RWPE1 (cell line): Measurements from ENCODE around the gene RGL1.

Experiments
- CTCF ChIA-PET: fragments of 350-600 bp; sonication (Branson Sonifier 250); formaldehyde crosslinking; extraction: SDS; loops from one replicate; lab custom pipeline; 2021; lab: Yijun Ruan, JAX
- POLR2A ChIA-PET: fragments of 400-600 bp; formaldehyde crosslinking; extraction: SDS; loops from one replicate; lab custom pipeline; 2020; ENCODE audit warnings: antibody characterized with exemption; ENCODE audit not compliant: low non-redundant PET; lab: Yijun Ruan, JAX
- DNase-seq: peaks from one replicate; pipeline ENCODE4 v3.0.0; 2012; ENCODE audit warnings: low spot score
- H3K27ac ChIP-seq: fragments of 450-650 bp; 2 replicates; pipeline ENCODE4 v1.5.1; 2017
- CTCF ChIP-seq: fragments of 450-650 bp; conservative IDR thresholded peaks from 2 replicates; pipeline ENCODE4 v1.5.1; 2017; ENCODE audit warnings: low read depth, mild to moderate bottlenecking

RGL1 gene

GRCh38 chr1:183817576-183818288 is 12.8 kb downstream of the RGL1 start:
- ChIA-PET CTCF (no interaction called here), POLR2A (no interaction called here)
- no peak overlapping the region for H3K27ac ChIP-seq
- DNase-seq = no peak
- TF ChIP-seq CTCF = no peak

GRCh38 chr1:183819059-183819458 is 14.1 kb downstream of the RGL1 start:
- no peak overlapping the region for H3K27ac ChIP-seq
- ChIA-PET CTCF (no interaction called here), POLR2A (no interaction called here)
- no peak for DNase-seq
- no peak for TF ChIP-seq CTCF

GRCh38 chr1:183821309-183821888 is 16.5 kb downstream of the RGL1 start:
- ChIA-PET POLR2A (no interaction called here), CTCF (no interaction called here)
- H3K27ac ChIP-seq = no peak overlapping the region
- DNase-seq = no peak
- TF ChIP-seq CTCF = no peak

GRCh38 chr1:183821889-183822611 is 17.1 kb downstream of the RGL1 start:
- H3K27ac ChIP-seq = no peak overlapping the region
- ChIA-PET CTCF (interaction anchor here (0.6 kb wide), 1 partner anchor 101 kb away, joined by 3 read pairs; no protein-coding TSS in a partner anchor), POLR2A (no interaction called here)
- no peak for TF ChIP-seq CTCF
- no peak for DNase-seq

GRCh38 chr1:183824291-183824690 is 19.4 kb downstream of the RGL1 start:
- DNase-seq = no peak
- ChIA-PET CTCF (no interaction called here), POLR2A (no interaction called here)
- no peak overlapping the region for H3K27ac ChIP-seq
- no peak for TF ChIP-seq CTCF

GRCh38 chr1:183827801-183828200 is 22.9 kb downstream of the RGL1 start:
- TF ChIP-seq CTCF = no peak
- ChIA-PET CTCF (no interaction called here), POLR2A (no interaction called here)
- no peak for DNase-seq
- H3K27ac ChIP-seq = no peak overlapping the region
